Smooth muscle cell (in vitro differentiated cells): ENCODE results near the gene MAN2A2. TPM values are rescaled to one million over a fixed set of nuclear protein-coding genes. Genes with fewer than 3 reads are reported as not detected.

ENCODE experiments used
- DNase-seq: peaks from one replicate; lab custom pipeline; 2025; ENCODE audit not compliant: unreplicated experiment; lab: John Stamatoyannopoulos, UW
- H2AFZ ChIP-seq: fragments of 200-600 bp; sonication (generic); 2 replicates; pipeline ENCODE4 v1.6.0; 2016; ENCODE audit warnings: antibody characterized with exemption, low read depth, mild to moderate bottlenecking
- H3F3A ChIP-seq: fragments of 200-600 bp; sonication (generic); 2 replicates; pipeline ENCODE4 v1.6.0; 2017; ENCODE audit warnings: antibody characterized with exemption, low read depth
- H3K27ac ChIP-seq: fragments of 200-600 bp; sonication (generic); 2 replicates; pipeline ENCODE4 v1.5.1; 2016; ENCODE audit warnings: low read depth, mild to moderate bottlenecking
- H3K27me3 ChIP-seq: fragments of 200-600 bp; sonication (generic); 2 replicates; pipeline ENCODE4 v1.6.1; 2016; ENCODE audit warnings: low read depth, mild to moderate bottlenecking
- H3K36me3 ChIP-seq: fragments of 200-600 bp; sonication (generic); 2 replicates; pipeline ENCODE4 v1.5.1; 2016; ENCODE audit warnings: low read depth
- H3K4me1 ChIP-seq: fragments of 200-600 bp; sonication (generic); 2 replicates; pipeline ENCODE4 v1.5.1; 2016; ENCODE audit warnings: low read depth
- H3K4me2 ChIP-seq: fragments of 200-600 bp; sonication (generic); 2 replicates; pipeline ENCODE4 v1.6.0; 2016; ENCODE audit warnings: mild to moderate bottlenecking
- H3K4me3 ChIP-seq: fragments of 200-600 bp; sonication (generic); 2 replicates; pipeline ENCODE4 v1.5.1; 2016; ENCODE audit warnings: mild to moderate bottlenecking
- H3K79me2 ChIP-seq: fragments of 200-600 bp; sonication (generic); 2 replicates; pipeline ENCODE4 v1.6.0; 2016; ENCODE audit warnings: low read depth, mild to moderate bottlenecking
- H3K9ac ChIP-seq: fragments of 200-600 bp; sonication (generic); 2 replicates; pipeline ENCODE4 v1.6.0; 2016; ENCODE audit warnings: low read depth
- H3K9me3 ChIP-seq: fragments of 200-600 bp; sonication (generic); replicated peaks from 2 replicates; pipeline ENCODE4 v1.5.1; 2016; ENCODE audit warnings: low read depth
- H4K20me1 ChIP-seq: fragments of 200-600 bp; sonication (generic); 2 replicates; pipeline ENCODE4 v1.6.0; 2016; ENCODE audit warnings: low read depth
- CTCF ChIP-seq: fragments of 200-600 bp; sonication (generic); IDR thresholded peaks from 2 replicates; pipeline ENCODE4 v1.5.1; 2017; ENCODE audit warnings: borderline replicate concordance, mild to moderate bottlenecking, antibody characterized with exemption; ENCODE audit not compliant: insufficient read depth, poor library complexity, severe bottlenecking
- WGBS: methylation state at CpG from one replicate; pipeline ENCODE4 v1.1.7; 2016; ENCODE audit warnings: low lambda C conversion rate; 5-methylcytosine and 5-hydroxymethylcytosine counted together
- polyA plus RNA-seq: library from polyadenylated mRNA; unstranded; fragments of >200 nt; fragmentation: Nextera tagmentation; extraction: Ambion mirVana; gene quantifications from 2 replicates; pipeline ENCODE4 v1.2.1, GENCODE V29; 2016
- total RNA-seq: library from RNA; depleted of rRNA; stranded (reverse); fragments of >200 nt; gene quantifications from 2 replicates; pipeline ENCODE4 v1.2.3, GENCODE V29; 2014

Gene MAN2A2
- total and polyA plus RNA-seq, 2 experiments from 2014 or later: 9.7 to 11.0 TPM

- Histone ChIP-seq H3K27ac (no peak overlapping the region), H3K4me2 (no peak overlapping the region), H2AFZ (no peak overlapping the region), H3K9ac (no peak overlapping the region), H3K4me1 (peaks cover 1% of the 10 kb centered on the region), H3K36me3 (no peaks in the 10 kb centered on the region), H3F3A (peaks cover 4% of the 10 kb centered on the region), H3K4me3 (no peak overlapping the region), H3K27me3 (no peaks in the 10 kb centered on the region), H4K20me1 (peaks cover under 1% of the 10 kb centered on the region), H3K9me3 (no peaks in the 10 kb centered on the region), H3K79me2 (peaks cover 7% of the 10 kb centered on the region)
- no peak for DNase-seq
- TF ChIP-seq CTCF: no peak
- 92% methylated on average over 15 of the region's 15 CpGs for WGBS
Measured at GRCh38 chr15:90930861-90931574, 27.9 kb downstream of the MAN2A2 start.

GRCh38 chr15:90931575-90931827 is 28.4 kb downstream of the MAN2A2 start:
- H2AFZ ChIP-seq: no peak overlapping the region
- no peak overlapping the region for H3K27ac ChIP-seq
- H4K20me1 ChIP-seq: peaks cover 5% of the 10 kb centered on the region
- H3K79me2 ChIP-seq: peaks cover 12% of the 10 kb centered on the region
- H3K9me3 ChIP-seq: no peaks in the 10 kb centered on the region
- no peak for TF ChIP-seq CTCF
- H3K4me1 ChIP-seq: peaks cover 6% of the 10 kb centered on the region
- no peaks in the 10 kb centered on the region for H3K36me3 ChIP-seq
- H3K4me2 ChIP-seq: peak overlapping the region; percentile 99
- H3K9ac ChIP-seq: no peak overlapping the region
- WGBS: 49% methylated on average over 6 of the region's 6 CpGs
- no peak for DNase-seq
- H3F3A ChIP-seq: peaks cover 4% of the 10 kb centered on the region
- H3K27me3 ChIP-seq: no peaks in the 10 kb centered on the region
- peak overlapping the region; percentile 90 for H3K4me3 ChIP-seq

- Histone ChIP-seq H3K79me2 (peaks cover 12% of the 10 kb centered on the region), H3K9me3 (no peaks in the 10 kb centered on the region), H3K27me3 (no peaks in the 10 kb centered on the region), H4K20me1 (peaks cover 5% of the 10 kb centered on the region), H3K4me3 (peak within 1 kb of the TSS; percentile 90), H2AFZ (peak within 1 kb of the TSS; percentile 96), H3K4me2 (peak within 1 kb of the TSS; percentile 99), H3K27ac (no peak within 1 kb of the TSS), H3F3A (peaks cover 4% of the 10 kb centered on the region), H3K9ac (peak within 1 kb of the TSS; percentile 34), H3K36me3 (no peaks in the 10 kb centered on the region), H3K4me1 (peaks cover 6% of the 10 kb centered on the region)
- WGBS: under 1% methylated on average over 52 of the region's 52 CpGs
- TF ChIP-seq CTCF: peak; percentile 95
- peak; percentile 63 for DNase-seq
Measured at GRCh38 chr15:90931828-90932659, 28.9 kb downstream of the MAN2A2 start, which contains the start of gene HDDC3. Gene HDDC3 (minus strand): TSS chr15:90932549. CDS start chr15:90932540, 9 bp downstream.
